ENCODE results near the gene MTG2.

- TF ChIP-seq ZNF157 (tag by site-specific recombination; IDR thresholded peaks at IDR 0.05), result no peak
- no peak for TF ChIP-seq ZBTB6 (tag by site-specific recombination; IDR thresholded peaks at IDR 0.05)
Measured at GRCh38 chr20:62179162-62179504, 3.7 kb upstream of the MTG2 start.
